GM12801 (cell line): ENCODE results near the gene LINC01488.

Experiments
- CTCF ChIP-seq: IDR thresholded peaks from one replicate; pipeline ENCODE4 v1.5.1; 2011; ENCODE audit warnings: control low read depth; ENCODE audit not compliant: insufficient read length; ENCODE audit errors: extremely low read depth

LINC01488 gene

GRCh38 chr11:69437001-69437875 is 44.2 kb upstream of the LINC01488 start:
- TF ChIP-seq CTCF, result no peak

DNA sequence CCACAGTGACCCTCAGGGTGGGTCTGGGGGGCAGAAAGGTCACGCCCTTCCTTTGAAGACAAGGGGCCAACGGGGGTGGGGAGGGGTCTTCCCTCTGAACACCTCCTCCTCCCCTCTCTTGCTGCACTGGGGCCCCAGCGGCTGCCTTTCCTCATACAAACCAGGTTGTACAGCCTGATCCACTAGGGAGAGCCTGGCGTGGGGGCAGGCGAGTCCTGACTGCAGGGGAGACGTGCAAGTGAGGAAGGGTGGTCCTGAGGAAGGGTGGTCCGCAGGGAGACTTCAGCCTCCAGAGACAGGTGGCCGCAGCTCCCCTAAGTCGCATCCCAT is 43.6 kb upstream of the LINC01488 start:
- no peak for TF ChIP-seq CTCF

DNA sequence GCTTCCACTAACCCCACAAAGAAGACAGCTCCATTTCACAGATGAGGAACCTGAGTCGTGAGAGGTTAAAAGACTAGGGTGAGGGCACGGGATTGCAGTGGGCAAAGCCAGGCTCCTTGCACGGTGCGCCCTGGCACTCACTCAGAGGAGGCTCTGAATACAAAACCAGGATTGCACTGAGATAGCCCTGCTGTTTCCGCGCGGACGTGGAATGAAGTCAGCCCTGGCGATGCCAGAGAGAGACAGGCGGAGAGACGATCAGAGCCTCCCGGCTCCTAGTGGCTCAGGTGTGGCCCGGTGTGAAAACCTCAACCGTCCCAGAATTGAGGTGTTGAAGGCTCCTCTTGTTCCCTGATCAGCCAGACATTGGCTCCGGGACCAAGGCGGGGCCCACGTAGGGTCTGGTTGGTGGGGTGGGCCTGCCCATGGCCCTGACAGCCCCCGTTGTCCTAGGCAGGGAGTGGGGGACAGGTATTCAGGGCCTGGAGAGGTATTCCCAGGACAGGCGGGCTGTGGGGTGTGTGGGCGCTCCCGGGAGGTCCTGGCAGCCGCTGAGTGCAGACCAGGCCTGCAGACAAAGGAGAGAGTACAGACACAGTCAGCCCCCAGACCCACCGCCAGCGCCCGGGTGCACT is 43.1 kb upstream of the LINC01488 start:
- TF ChIP-seq CTCF, result no peak

- no peak for TF ChIP-seq CTCF
These were observed 42.3 kb upstream of the LINC01488 start for GRCh38 chr11:69439127-69439526.

GRCh38 chr11:69439651-69440464 is 41.6 kb upstream of the LINC01488 start:
- no peak for TF ChIP-seq CTCF

- no peak for TF ChIP-seq CTCF
These were observed 40.6 kb upstream of the LINC01488 start for GRCh38 chr11:69440876-69441275.
